Left ventricle myocardium inferior (tissue), 1 donor: Measurements from ENCODE around the gene TRPC3. TPM values are rescaled to one million over a fixed set of nuclear protein-coding genes. Genes with fewer than 3 reads are reported as not detected.
A peak's percentile ranks its signal among the peaks of the same experiment; 100 is the strongest.

Source experiments
- DNase-seq: peaks from one replicate; pipeline ENCODE4 v3.0.0-alpha.2; 2020
- H3K27ac ChIP-seq: fragments of 200-600 bp; replicated peaks from 2 replicates; pipeline ENCODE4 v1.8.0; 2021
- H3K27me3 ChIP-seq: fragments of 200-600 bp; 2 replicates; pipeline ENCODE4 v1.8.0; 2021; ENCODE audit warnings: low read depth
- H3K36me3 ChIP-seq: fragments of 200-600 bp; 2 replicates; pipeline ENCODE4 v1.8.0; 2021
- H3K4me1 ChIP-seq: fragments of 200-600 bp; 2 replicates; pipeline ENCODE4 v1.8.0; 2021
- H3K4me3 ChIP-seq: fragments of 200-600 bp; 2 replicates; pipeline ENCODE4 v1.8.0; 2021; ENCODE audit warnings: mild to moderate bottlenecking, moderate library complexity
- H3K9me3 ChIP-seq: fragments of 200-600 bp; replicated peaks from 2 replicates; pipeline ENCODE4 v1.8.0; 2021
- CTCF ChIP-seq: fragments of 200-600 bp; IDR thresholded peaks from 2 replicates; pipeline ENCODE4 v1.8.0; 2021; ENCODE audit warnings: antibody characterized with exemption, mild to moderate bottlenecking, borderline replicate concordance
- intact Hi-C: fragments of 100-400 bp; cut with micrococcal nuclease; formaldehyde crosslinking; loops from one replicate; pipeline ENCODE4 v1.11.0; 2022
- total RNA-seq: library from RNA; stranded (reverse); fragmentation: NEBNext Ultra II Directional; extraction: Animal tissue kit (Norgen Biotek cat#: 25700); gene quantifications from one replicate; pipeline ENCODE4 v1.2.1, GENCODE V29; 2021
- donor health status: DM: no; HTN: yes; CAD: no; lungs with severe emphysema.

TRPC3 gene
- total RNA-seq, 1 donor from 2014 or later = 0.25 TPM

- Histone ChIP-seq H3K27ac (no peak overlapping the region), H3K36me3 (no peaks in the 10 kb centered on the region), H3K27me3 (peaks cover 28% of the 10 kb centered on the region), H3K9me3 (no peaks in the 10 kb centered on the region), H3K4me1 (no peaks in the 10 kb centered on the region), H3K4me3 (no peak overlapping the region)
- no peak for TF ChIP-seq CTCF
- intact Hi-C loops = no loop called here
- no peak for DNase-seq
Observed at GRCh38 chr4:121990489-121990888, 38.6 kb upstream of the TRPC3 start.

- peaks cover 25% of the 10 kb centered on the region for H3K27me3 ChIP-seq
- no peak for TF ChIP-seq CTCF
- no peaks in the 10 kb centered on the region for H3K9me3 ChIP-seq
- DNase-seq = no peak
- H3K4me3 ChIP-seq = no peak overlapping the region
- intact Hi-C loops = no loop called here
- H3K36me3 ChIP-seq = no peaks in the 10 kb centered on the region
- H3K27ac ChIP-seq = no peak overlapping the region
- no peaks in the 10 kb centered on the region for H3K4me1 ChIP-seq
Observed at GRCh38 chr4:121989715-121990114, 37.9 kb upstream of the TRPC3 start.

DNA sequence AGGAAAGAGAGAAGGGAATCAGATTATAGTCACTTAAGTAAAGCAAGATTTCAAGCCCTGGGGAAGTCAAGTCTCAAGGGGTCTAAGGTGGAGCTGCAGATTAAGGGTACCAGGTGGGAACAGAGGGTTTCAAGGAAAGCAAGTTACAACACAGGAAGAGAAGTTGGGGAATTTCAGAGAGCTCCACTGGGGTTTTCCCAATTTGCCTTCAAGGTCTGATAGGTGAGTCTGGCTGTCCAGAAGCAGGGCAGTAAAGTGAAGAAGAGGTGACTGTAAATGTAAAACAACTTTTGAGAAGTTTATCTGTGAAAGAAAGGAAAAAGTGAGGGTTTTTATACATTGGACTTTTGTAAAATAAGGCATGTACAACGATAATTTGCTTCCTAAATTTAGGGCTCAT is 37.1 kb upstream of the TRPC3 start:
- Histone ChIP-seq H3K36me3 (no peaks in the 10 kb centered on the region), H3K27ac (no peak overlapping the region), H3K4me3 (no peak overlapping the region), H3K9me3 (no peaks in the 10 kb centered on the region), H3K27me3 (peaks cover 31% of the 10 kb centered on the region), H3K4me1 (no peaks in the 10 kb centered on the region)
- intact Hi-C loops = no loop called here
- TF ChIP-seq CTCF = no peak
- no peak for DNase-seq

DNA sequence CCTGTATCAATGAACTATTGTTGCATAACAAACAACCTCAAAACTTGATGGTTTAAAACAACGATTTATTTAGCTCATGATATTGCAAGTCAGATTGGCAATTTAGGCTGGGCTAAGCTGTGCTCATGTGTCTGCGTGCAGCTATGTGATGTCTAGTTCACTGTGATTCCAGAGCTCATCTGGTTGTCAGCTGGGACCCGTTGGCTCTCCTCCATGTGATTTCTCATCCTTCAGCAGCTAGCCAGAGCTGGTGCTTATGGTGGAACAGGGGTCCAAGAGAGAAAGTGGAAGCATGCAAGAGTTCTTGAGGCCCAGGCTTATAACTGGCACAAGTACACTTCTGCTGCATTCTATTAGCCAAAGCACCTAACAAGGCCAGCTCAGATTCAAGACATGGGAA is 28.8 kb upstream of the TRPC3 start:
- H3K4me1 ChIP-seq = no peaks in the 10 kb centered on the region
- TF ChIP-seq CTCF = no peak
- H3K27ac ChIP-seq = no peak overlapping the region
- peak; percentile 16 for DNase-seq
- no peak overlapping the region for H3K4me3 ChIP-seq
- intact Hi-C loops = no loop called here
- H3K27me3 ChIP-seq = peaks cover 20% of the 10 kb centered on the region
- H3K36me3 ChIP-seq = no peaks in the 10 kb centered on the region
- no peaks in the 10 kb centered on the region for H3K9me3 ChIP-seq

GRCh38 chr4:121978172-121978516 is 26.3 kb upstream of the TRPC3 start:
- intact Hi-C loops = no loop called here
- H3K9me3 ChIP-seq = no peaks in the 10 kb centered on the region
- no peak overlapping the region for H3K4me3 ChIP-seq
- H3K27ac ChIP-seq = no peak overlapping the region
- H3K4me1 ChIP-seq = no peaks in the 10 kb centered on the region
- no peak for DNase-seq
- H3K27me3 ChIP-seq = peaks cover 20% of the 10 kb centered on the region
- H3K36me3 ChIP-seq = no peaks in the 10 kb centered on the region
- TF ChIP-seq CTCF = no peak
